ENCODE measurements around the gene SLK.

SLK gene

DNA sequence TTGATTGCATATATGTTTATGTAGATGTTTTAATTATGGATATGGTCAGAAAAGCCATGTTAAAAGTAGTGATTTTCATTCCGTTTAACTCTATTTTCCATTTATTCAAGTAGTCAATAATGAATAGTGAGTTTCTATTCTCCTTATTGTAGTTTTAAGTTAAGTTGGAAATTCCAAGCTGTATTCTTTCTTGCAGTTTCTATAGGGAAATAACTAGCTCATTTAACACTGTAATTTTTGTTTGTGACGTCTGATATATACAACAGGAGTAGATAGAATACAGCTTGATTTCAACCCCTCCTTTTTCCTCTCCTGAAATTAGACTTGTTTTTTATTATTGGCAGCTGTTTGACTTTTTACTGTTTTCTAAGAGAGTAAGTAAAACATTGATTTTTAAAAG lies 47.2 kb downstream of the SLK start:
- TF ChIP-seq, protein P1, sequence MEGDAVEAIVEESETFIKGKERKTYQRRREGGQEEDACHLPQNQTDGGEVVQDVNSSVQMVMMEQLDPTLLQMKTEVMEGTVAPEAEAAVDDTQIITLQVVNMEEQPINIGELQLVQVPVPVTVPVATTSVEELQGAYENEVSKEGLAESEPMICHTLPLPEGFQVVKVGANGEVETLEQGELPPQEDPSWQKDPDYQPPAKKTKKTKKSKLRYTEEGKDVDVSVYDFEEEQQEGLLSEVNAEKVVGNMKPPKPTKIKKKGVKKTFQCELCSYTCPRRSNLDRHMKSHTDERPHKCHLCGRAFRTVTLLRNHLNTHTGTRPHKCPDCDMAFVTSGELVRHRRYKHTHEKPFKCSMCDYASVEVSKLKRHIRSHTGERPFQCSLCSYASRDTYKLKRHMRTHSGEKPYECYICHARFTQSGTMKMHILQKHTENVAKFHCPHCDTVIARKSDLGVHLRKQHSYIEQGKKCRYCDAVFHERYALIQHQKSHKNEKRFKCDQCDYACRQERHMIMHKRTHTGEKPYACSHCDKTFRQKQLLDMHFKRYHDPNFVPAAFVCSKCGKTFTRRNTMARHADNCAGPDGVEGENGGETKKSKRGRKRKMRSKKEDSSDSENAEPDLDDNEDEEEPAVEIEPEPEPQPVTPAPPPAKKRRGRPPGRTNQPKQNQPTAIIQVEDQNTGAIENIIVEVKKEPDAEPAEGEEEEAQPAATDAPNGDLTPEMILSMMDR (IDR thresholded peaks at IDR 0.05) = no peak

DNA sequence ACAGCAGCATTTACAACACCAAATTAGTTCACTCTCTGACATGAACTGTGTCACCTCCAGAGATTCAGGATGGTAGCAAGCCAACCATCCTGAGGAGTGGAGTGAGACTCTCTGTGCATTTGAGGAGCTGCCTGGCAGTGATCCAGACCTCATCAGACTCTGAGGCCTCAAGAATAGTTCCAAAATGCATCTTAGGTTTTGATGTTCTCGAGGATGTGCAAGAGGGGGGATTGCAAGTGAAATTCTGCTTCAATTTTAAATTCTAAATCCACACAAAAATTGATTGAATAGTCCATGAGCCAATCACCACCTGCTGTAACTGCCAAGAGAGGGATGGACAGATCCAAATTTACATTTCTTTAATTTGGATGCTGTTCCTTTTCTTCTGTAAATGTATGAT lies 49.7 kb downstream of the SLK start:
- TF ChIP-seq, protein P1 (IDR thresholded peaks at IDR 0.05) = no peak

DNA sequence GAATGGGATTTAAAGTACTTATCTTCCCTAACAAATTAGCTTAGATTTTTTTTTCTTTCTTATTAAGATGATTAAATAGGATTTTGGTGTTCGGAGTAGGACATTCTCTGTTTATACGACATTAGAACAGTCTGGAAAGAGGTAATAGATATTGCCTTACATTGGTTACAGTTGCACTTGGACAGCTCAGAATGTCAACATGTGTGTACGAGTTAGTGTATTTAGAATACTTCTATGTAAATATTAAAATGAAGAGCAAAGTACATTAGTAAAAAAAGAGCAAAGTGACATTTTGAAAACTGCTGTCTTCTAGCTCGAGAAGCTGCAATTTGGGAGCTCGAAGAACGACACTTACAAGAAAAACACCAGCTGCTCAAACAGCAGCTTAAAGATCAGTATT lies 51.5 kb downstream of the SLK start:
- TF ChIP-seq, protein P1 (IDR thresholded peaks at IDR 0.05) = no peak

DNA sequence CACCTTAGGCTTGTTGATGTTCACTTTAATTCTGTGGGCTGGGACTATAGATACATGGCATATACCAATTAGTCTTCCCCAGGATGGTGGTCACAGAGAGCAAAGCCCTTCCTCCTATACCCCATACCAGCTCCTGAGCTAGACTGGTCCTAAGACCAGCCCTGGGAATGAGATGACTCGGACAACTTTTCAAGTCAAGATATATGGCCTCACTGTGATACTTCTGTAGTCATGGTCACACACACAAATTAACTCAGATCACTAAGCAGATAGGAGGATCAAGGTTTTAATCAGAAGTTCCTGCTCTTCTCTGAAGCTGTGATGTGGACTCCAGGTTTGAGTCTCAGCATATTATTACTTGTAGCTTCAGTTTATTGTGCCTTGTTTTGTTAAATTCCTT lies 53.1 kb downstream of the SLK start:
- TF ChIP-seq, protein P1 (IDR thresholded peaks at IDR 0.05) = no peak

DNA sequence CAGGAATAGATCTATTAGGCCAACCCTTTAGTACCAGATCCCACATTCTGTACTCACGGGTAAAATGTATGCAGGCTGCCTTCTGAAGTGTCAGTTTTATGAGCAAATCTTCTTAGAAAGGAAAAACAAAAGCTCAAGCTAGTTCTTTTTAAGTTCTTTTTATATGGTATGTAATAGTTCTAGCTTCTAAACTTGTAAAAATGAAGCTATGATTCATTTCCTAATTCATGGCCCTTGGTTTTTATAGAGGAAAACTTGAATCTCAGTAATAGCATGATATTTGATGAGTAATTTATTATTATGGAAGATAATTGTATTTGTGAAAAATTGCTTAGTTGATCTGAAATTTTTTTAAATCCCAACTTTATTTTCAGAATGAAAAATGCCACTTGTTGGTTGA lies 54.3 kb downstream of the SLK start:
- TF ChIP-seq, protein P1 (IDR thresholded peaks at IDR 0.05) = no peak

DNA sequence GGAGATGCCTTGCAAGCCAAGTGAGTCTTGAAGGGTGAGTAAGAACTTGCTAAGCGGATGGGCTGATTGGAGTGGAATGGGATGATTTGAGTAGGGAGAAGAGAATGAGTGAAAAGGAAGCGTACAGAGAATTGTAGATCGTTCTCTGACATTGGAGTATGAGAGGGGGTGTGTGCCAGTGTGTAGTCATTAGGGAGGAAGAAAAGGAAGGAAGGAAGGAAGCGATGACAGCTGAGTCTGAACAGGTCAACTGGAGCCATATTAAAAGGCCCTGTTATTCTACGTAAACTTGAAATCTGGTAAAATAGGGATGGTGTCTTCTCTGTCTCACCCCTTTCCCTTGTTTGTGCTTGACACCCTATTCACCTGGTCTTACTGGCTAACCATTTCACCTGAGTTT lies 55.1 kb downstream of the SLK start:
- TF ChIP-seq, protein P1 (IDR thresholded peaks at IDR 0.05) = no peak

DNA sequence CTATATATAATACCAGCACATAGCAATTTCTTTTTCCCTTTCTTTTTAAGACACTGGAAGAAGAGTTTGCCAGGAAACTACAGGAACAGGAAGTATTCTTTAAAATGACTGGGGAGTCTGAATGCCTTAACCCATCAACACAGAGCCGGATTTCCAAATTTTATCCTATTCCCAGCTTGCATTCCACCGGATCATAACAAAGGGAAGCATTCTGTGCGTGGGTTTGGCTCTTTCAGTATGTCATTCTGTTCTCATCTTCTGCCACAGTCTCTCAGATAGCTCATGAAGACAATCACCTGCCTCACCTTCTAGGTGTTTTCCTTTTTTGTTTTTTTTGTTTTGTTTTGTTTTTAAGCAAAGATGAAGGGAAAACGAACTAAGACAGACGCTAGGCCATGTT lies 58.6 kb downstream of the SLK start:
- TF ChIP-seq, protein P1 (IDR thresholded peaks at IDR 0.05) = no peak

DNA sequence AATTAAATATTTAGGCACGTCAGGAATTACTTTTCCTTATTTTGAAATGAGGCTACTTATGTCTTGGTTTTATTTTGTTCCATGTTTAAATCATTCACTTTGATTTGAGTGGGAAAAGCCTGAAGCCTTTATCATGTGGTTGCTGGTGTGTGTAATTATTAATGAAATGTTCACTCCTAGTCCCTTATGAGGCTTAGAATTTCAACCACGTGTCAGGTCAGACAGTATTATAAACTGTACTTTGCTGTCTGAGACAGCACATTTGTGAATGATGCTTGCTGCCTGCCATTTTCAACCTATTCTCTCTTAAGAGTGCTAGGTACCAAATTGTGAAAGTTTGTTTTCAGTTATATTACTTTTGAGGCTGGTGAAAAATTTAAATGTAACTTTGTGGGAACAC lies 59.8 kb downstream of the SLK start:
- TF ChIP-seq, protein P1 (IDR thresholded peaks at IDR 0.05) = no peak
